GM12878 (cell line): ENCODE measurements around the gene SMIM1. TPM values are rescaled to one million over a fixed set of nuclear protein-coding genes. Genes with fewer than 3 reads are reported as not detected.

ENCODE experiments used
- ATF3 ChIP-seq: IDR thresholded peaks from 2 replicates; pipeline ENCODE4 v1.6.1; 2011; ENCODE audit warnings: low read depth, mild to moderate bottlenecking, low read length, moderate library complexity, borderline replicate concordance; ENCODE audit errors: extremely low read depth
- ZNF592 ChIP-seq: fragments of 450-650 bp; IDR thresholded peaks from 2 replicates; pipeline ENCODE4 v1.6.1; 2017; ENCODE audit warnings: mild to moderate bottlenecking, moderate library complexity
- polyA plus RNA-seq, 11 experiments: library from polyadenylated mRNA; depleted of rRNA in 4 of 11; unstranded in 6 of 11; stranded (reverse) in 5 of 11; fragments of >200 nt; fragmentation: Nextera tagmentation in 4 of 11; fragmentation: Illumina TruSeq in 1 of 11; extraction: Ambion mirVana in 4 of 11; extraction: Trizol in 1 of 11; gene quantifications; 1 replicate in 1 of 11; 2 replicates in 10 of 11; pipeline versions ENCODE4 v1.2.1 to v1.2.3, GENCODE V29; 2011 to 2016; ENCODE audit warnings: inconsistent platforms in 2 of 11, missing spikeins in 2 of 11, low read depth in 1 of 11
- total RNA-seq, 4 experiments: library from RNA; depleted of rRNA in 3 of 4; stranded (reverse); fragments of >200 nt in 3 of 4; fragmentation: Illumina TruSeq in 1 of 4; extraction: Trizol in 1 of 4; gene quantifications; 2 replicates each; pipeline versions ENCODE4 v1.2.1 to v1.2.3, GENCODE V29; 2013 to 2021
- TF ChIP-seq, protein P1 (sequence below): fragments of 450-650 bp; IDR thresholded peaks from 2 replicates; pipeline ENCODE4 v1.6.1; 2017; ENCODE audit warnings: mild to moderate bottlenecking

Gene SMIM1
- total and polyA plus RNA-seq, 10 of the 15 experiments (the other 5 are each of a cell fraction or from before 2014, with no cell fraction given), result 0.30 to 0.37 TPM; not detected in 8

DNA sequence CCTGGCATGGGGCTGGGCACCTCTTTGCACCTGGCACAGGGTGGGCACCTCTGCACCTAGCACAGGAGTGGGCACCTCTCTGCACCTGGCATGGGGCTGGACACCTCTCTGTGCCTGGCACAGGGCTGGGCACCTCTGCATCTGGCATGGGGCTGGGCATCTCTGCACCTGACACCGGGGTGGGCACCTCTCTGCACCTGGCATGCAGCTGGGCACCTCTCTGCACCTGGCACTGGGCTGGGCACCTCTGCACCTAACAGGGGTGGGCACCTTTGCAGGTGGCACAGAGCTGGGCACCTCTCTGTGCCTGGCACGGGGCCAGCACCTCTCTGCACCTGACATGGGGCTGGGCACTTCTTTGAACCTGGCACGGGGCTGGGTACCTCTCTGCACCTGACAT is 49.7 kb upstream of the SMIM1 start (continued):
- no peak for TF ChIP-seq ZNF592
- no peak for TF ChIP-seq ATF3
- TF ChIP-seq, protein P1, sequence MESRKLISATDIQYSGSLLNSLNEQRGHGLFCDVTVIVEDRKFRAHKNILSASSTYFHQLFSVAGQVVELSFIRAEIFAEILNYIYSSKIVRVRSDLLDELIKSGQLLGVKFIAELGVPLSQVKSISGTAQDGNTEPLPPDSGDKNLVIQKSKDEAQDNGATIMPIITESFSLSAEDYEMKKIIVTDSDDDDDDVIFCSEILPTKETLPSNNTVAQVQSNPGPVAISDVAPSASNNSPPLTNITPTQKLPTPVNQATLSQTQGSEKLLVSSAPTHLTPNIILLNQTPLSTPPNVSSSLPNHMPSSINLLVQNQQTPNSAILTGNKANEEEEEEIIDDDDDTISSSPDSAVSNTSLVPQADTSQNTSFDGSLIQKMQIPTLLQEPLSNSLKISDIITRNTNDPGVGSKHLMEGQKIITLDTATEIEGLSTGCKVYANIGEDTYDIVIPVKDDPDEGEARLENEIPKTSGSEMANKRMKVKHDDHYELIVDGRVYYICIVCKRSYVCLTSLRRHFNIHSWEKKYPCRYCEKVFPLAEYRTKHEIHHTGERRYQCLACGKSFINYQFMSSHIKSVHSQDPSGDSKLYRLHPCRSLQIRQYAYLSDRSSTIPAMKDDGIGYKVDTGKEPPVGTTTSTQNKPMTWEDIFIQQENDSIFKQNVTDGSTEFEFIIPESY, result no peak
- TF ChIP-seq, all 136 proteins: peak for 0
